Central memory CD8-positive, alpha-beta T cell (primary cell): Measurements from ENCODE around the gene CADPS.

Experiments used
- ATAC-seq: fragments of 150-1000 bp; cut with Tn5 transposase; replicated peaks from 2 replicates; pipeline ENCODE4 v1.10.0; 2022; ENCODE audit warnings: mild to moderate bottlenecking, moderate FRiP score, moderate number of reproducible peaks; ENCODE audit not compliant: poor library complexity, severe bottlenecking; ENCODE audit errors: extremely low read depth
- DNase-seq, 2 donors: peaks; one replicate each; pipeline ENCODE4 v3.0.0; 2021; ENCODE audit warnings: low spot score in 2 of 2
- H3K27ac Mint-ChIP-seq: one replicate; pipeline ENCODE4 v1.8.0; 2022; ENCODE audit warnings: low read depth, mild to moderate bottlenecking, moderate library complexity, mixed read lengths
- H3K27me3 Mint-ChIP-seq: one replicate; pipeline ENCODE4 v1.8.0; 2022; ENCODE audit warnings: mixed read lengths
- H3K36me3 Mint-ChIP-seq: one replicate; pipeline ENCODE4 v1.8.0; 2022; ENCODE audit warnings: mild to moderate bottlenecking, moderate library complexity, mixed read lengths; ENCODE audit not compliant: insufficient read depth
- H3K4me1 Mint-ChIP-seq: one replicate; pipeline ENCODE4 v1.8.0; 2022; ENCODE audit warnings: mixed read lengths
- H3K4me3 Mint-ChIP-seq: one replicate; pipeline ENCODE4 v1.8.0; 2022; ENCODE audit warnings: mild to moderate bottlenecking, moderate library complexity, mixed read lengths
- H3K9me3 Mint-ChIP-seq: one replicate; pipeline ENCODE4 v1.8.0; 2022; ENCODE audit warnings: mixed read lengths

The CADPS gene

DNA sequence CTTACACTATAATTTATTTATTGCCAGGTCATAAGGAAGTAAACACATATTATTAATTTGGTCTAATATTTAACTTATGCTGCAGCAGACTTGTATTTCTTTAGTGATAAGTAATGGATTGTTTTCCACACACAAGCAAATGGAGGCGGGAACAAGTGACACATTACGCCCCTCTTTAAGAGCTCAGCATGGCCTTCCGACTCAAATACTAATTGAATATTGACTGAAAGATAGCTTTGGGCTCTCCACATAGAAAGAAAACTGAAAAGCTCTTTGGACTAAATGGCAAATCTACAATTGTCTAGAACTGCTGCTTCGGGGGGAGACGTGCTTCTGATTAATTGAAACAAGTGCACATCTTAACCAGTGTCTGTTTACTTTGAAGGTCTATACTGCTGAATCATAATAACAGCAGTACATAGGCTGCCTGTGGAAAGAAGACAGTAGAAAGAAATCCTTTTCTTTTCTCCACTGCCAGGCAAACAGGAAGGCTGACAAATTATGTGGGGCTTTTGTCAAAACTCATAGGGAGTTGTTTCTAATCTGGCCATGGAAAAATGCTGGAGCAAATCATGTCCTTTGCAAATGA lies 15.9 kb downstream of the CADPS start:
- no peak overlapping the region for H3K27ac Mint-ChIP-seq
- H3K36me3 Mint-ChIP-seq, result no peaks in the 10 kb centered on the region
- H3K4me1 Mint-ChIP-seq, result no peaks in the 10 kb centered on the region
- DNase-seq (no peak), ATAC-seq (no peak)
- H3K4me3 Mint-ChIP-seq, result no peak overlapping the region
- H3K9me3 Mint-ChIP-seq, result peaks cover 11% of the 10 kb centered on the region
- no peaks in the 10 kb centered on the region for H3K27me3 Mint-ChIP-seq

GRCh38 chr3:62845996-62846395 lies 29.2 kb downstream of the CADPS start:
- Mint-ChIP-seq H3K4me3 (no peak overlapping the region), H3K27ac (no peak overlapping the region), H3K36me3 (no peaks in the 10 kb centered on the region), H3K9me3 (peaks cover 9% of the 10 kb centered on the region), H3K27me3 (no peaks in the 10 kb centered on the region), H3K4me1 (no peaks in the 10 kb centered on the region)
- ATAC-seq, result no peak
- DNase-seq, result no peak

DNA sequence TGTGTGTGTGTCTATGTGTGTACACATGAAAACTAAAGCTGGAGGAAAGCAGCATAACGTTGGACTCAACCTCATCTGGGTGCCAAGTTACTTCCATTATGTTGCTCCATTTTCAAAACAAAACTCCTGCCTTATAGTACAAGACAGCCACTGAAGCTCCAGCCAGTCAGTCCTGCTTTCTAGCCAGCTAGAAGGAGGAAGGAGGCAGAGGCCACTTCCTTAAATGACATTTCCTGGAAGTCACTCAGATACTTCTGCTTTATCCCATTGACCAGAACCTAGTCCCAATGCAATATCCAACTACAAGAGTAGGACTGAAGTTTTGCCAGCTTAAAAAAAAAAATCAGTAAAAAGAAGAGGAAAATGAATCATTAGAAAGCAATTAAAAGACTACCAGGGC lies 31.7 kb downstream of the CADPS start:
- Mint-ChIP-seq H3K27me3 (no peaks in the 10 kb centered on the region), H3K9me3 (peaks cover 19% of the 10 kb centered on the region), H3K27ac (no peak overlapping the region), H3K4me3 (no peak overlapping the region), H3K4me1 (no peaks in the 10 kb centered on the region), H3K36me3 (no peaks in the 10 kb centered on the region)
- DNase-seq (no peak), ATAC-seq (no peak)

DNA sequence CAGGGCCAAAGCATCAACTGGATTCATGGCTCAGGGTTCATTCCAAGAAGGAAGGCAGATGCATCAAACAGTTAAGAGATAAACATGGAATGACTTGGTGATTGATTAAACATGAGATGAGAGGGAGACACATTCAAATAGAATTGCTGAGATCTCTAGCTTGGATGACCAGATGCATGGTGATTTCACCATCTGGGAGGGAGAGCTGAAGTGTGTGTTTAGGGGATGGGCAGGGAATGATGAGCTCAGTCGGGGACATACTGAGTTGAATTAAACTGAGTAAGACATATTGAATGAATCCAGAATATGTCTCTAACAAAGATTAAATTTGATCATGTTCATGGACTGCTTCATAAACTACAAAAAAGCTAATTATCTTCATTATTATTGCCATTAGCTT lies 35.5 kb downstream of the CADPS start:
- ATAC-seq (no peak), DNase-seq (no peak)
- Mint-ChIP-seq H3K27ac (no peak overlapping the region), H3K4me1 (no peaks in the 10 kb centered on the region), H3K9me3 (peaks cover 11% of the 10 kb centered on the region), H3K36me3 (no peaks in the 10 kb centered on the region), H3K4me3 (no peak overlapping the region), H3K27me3 (no peaks in the 10 kb centered on the region)

DNA sequence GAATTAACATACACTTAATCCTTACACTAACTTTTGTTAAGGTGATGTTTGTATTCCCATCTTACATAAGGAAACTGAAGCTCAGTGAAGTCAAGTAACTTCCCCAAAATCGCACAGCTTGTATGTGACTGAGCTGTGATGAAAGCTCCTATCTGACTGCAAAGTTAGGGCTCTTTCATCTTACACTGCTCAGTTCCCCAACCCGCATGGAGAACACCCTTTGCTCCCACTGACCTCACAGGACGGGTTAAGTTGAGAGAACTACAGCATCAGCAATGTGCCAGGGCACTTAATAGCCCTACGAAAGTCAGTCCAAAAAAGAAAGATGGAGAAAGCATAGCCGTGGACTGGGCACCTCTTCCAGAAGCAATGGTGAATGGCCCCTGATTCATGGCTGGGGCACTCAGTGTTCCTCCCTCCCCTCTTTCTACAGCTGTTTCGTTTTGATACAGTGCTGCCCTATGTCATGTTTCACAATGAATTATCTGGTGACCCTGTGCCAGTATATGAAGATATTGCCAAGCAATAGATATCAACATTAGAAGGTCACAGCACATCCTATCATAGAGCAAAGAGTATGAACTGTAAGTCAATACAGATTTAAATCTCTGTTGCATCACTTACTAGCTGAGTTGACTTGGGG lies 38.0 kb downstream of the CADPS start:
- Mint-ChIP-seq H3K27me3 (no peaks in the 10 kb centered on the region), H3K9me3 (peaks cover 11% of the 10 kb centered on the region), H3K4me3 (no peak overlapping the region), H3K4me1 (no peaks in the 10 kb centered on the region), H3K36me3 (no peaks in the 10 kb centered on the region), H3K27ac (no peak overlapping the region)
- DNase-seq, result no peak
- ATAC-seq, result no peak

DNA sequence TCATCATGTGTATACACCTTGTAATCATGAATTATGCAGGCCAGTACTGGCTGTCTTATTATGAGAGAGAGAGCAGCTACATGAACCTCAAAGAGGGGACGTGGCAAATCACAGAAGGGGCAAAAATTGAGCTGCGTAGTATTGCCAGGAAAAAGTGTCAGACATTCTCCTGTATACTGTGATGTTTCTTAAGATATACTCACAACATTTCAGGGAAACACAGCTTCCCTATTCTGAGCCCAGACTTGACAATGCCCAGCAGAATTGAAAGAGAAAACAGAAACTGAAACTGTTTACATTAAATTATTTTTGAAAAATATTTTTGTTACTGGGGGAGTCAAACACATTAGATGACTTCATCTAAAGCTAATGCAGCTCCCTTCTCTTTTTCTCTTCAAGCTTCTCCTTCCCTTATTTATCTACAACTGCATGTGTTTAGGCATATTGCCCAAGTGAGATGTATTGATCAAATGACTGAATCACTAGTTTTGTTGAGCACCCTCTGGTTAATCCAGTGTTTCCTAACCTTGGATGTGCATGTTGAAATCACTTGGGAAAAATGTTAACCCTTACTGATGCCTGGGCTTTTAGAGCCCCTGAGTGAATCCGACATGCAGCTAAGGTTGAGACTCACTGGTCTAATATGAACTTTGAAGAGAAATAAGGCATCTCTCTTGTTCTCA lies 39.5 kb downstream of the CADPS start:
- Mint-ChIP-seq H3K27me3 (no peaks in the 10 kb centered on the region), H3K9me3 (peaks cover 16% of the 10 kb centered on the region), H3K27ac (no peak overlapping the region), H3K36me3 (no peaks in the 10 kb centered on the region), H3K4me1 (no peaks in the 10 kb centered on the region), H3K4me3 (no peak overlapping the region)
- DNase-seq (no peak), ATAC-seq (no peak)

DNA sequence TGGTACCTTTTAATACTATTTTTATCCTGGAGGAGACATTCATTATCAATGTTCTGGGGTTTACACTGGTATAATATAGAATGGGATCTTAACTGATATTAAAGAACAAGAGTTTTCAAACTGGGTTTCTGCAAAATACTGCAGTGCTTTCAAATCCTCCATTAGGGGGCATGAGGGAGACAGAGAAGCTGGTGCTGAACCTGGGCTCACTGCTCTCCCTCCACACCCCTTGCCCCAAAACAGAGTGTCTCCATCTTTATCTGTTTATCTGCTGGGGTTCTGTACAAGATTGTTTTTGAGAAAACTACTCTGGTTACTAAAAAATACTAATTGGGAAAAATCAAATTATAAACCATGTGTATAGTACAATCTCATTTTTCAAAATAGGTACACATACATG lies 41.7 kb downstream of the CADPS start:
- H3K27ac Mint-ChIP-seq, result no peak overlapping the region
- H3K36me3 Mint-ChIP-seq, result no peaks in the 10 kb centered on the region
- no peak for DNase-seq
- no peaks in the 10 kb centered on the region for H3K4me1 Mint-ChIP-seq
- H3K27me3 Mint-ChIP-seq, result no peaks in the 10 kb centered on the region
- H3K4me3 Mint-ChIP-seq, result no peak overlapping the region
- no peak for ATAC-seq
- peaks cover 5% of the 10 kb centered on the region for H3K9me3 Mint-ChIP-seq

DNA sequence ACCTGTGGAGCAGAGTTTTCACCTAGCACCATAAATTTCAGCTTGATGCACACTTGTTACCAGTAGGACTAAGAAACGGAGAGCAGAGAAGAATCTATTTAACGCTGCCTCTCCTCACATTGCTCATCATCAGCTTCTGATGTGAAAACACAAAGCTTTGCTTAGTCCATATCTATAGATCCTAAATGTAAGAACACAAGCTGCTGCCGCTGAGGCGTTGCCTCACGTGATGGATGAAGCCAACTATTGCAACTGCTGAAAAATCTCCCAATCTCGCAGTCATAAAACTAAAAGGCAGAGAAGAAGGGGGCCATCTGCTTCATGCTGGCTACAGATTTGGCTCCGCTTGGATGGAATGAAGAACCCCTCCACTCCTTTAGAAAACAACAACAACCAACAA lies 42.7 kb downstream of the CADPS start:
- no peaks in the 10 kb centered on the region for H3K4me1 Mint-ChIP-seq
- H3K9me3 Mint-ChIP-seq, result peaks cover 5% of the 10 kb centered on the region

DNA sequence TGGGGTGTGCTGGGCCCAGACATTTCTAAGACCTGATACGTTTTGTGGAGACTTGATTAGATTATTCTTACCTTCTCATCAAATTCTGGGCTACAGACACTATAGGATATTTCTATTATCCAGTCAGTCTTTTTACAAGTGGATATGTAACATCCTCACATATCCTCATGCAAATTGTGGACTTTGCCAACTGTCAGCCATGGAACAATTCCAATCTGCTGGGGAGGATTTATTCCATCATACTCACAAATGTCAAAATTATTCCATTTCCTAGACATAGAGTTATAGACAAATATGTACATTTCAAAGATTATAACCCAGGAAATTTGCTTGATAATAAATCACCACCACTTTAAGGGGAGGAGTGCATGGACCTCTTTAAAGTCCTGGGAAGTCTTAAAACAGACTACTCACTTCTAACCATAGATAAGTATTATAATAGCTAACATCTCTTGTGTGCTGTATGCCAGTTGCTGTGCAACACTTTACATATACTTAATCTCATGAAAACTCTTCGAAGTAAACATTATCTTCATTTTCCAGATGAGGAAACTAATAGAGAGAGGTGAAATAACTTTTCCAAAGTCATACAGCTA lies 44.4 kb downstream of the CADPS start:
- H3K36me3 Mint-ChIP-seq, result no peaks in the 10 kb centered on the region

More for the DNA sequence above, 42.7 kb downstream of the CADPS start:
- DNase-seq, result no peak
- no peak for ATAC-seq
- no peaks in the 10 kb centered on the region for H3K27me3 Mint-ChIP-seq
- no peak overlapping the region for H3K4me3 Mint-ChIP-seq
- H3K27ac Mint-ChIP-seq, result no peak overlapping the region
- no peaks in the 10 kb centered on the region for H3K36me3 Mint-ChIP-seq

DNA sequence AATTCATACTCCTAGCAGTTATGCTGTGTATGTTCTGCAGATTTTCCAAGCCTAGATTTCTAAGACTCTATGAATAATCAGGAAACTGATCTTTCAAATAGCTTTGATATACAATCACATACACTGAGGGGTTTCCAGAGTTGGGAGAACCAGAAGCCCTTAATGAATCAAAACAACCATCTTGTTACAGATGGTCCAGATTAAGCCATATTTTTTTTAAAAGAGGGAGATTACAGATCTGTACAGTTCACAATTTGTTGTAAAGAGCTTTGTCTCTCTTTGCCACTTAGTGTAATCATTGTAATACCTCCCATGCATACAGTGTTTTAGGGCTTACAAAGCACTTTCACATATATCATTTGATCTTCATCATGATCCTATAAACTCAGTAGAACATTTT lies 47.7 kb downstream of the CADPS start:
- no peaks in the 10 kb centered on the region for H3K36me3 Mint-ChIP-seq
- H3K27ac Mint-ChIP-seq, result no peak overlapping the region
- DNase-seq (no peak), ATAC-seq (no peak)
- H3K9me3 Mint-ChIP-seq, result peaks cover 10% of the 10 kb centered on the region
- no peak overlapping the region for H3K4me3 Mint-ChIP-seq
- no peaks in the 10 kb centered on the region for H3K27me3 Mint-ChIP-seq
- no peaks in the 10 kb centered on the region for H3K4me1 Mint-ChIP-seq

More for the DNA sequence above, 44.4 kb downstream of the CADPS start:
- DNase-seq (no peak), ATAC-seq (no peak)
- Mint-ChIP-seq H3K27me3 (no peaks in the 10 kb centered on the region), H3K27ac (no peak overlapping the region), H3K9me3 (peaks cover 8% of the 10 kb centered on the region), H3K4me3 (no peak overlapping the region), H3K4me1 (no peaks in the 10 kb centered on the region)

GRCh38 chr3:62824965-62825592 lies 50.1 kb downstream of the CADPS start:
- DNase-seq (no peak), ATAC-seq (no peak)
- no peaks in the 10 kb centered on the region for H3K27me3 Mint-ChIP-seq
- H3K4me3 Mint-ChIP-seq, result no peak overlapping the region
- H3K9me3 Mint-ChIP-seq, result peaks cover 5% of the 10 kb centered on the region
- no peaks in the 10 kb centered on the region for H3K4me1 Mint-ChIP-seq
- no peak overlapping the region for H3K27ac Mint-ChIP-seq
- H3K36me3 Mint-ChIP-seq, result no peaks in the 10 kb centered on the region

- Mint-ChIP-seq H3K4me3 (no peak overlapping the region), H3K27ac (no peak overlapping the region)
Measured at GRCh38 chr3:62823461-62824050, 51.7 kb downstream of the CADPS start.

More at GRCh38 chr3:62823461-62824050, 51.7 kb downstream of the CADPS start:
- Mint-ChIP-seq H3K27me3 (no peaks in the 10 kb centered on the region), H3K36me3 (no peaks in the 10 kb centered on the region), H3K9me3 (peaks cover 5% of the 10 kb centered on the region), H3K4me1 (no peaks in the 10 kb centered on the region)
- ATAC-seq, result no peak
- no peak for DNase-seq
